Loucy (cell line): ENCODE measurements around the gene CACNA1D.

Experiments
- CTCF ChIP-seq: fragments of 200-600 bp; sonication (generic); conservative IDR thresholded peaks from 2 replicates; pipeline ENCODE4 v1.5.1; 2014; ENCODE audit warnings: mild to moderate bottlenecking, antibody characterized with exemption, low read length
- EZH2phosphoT487 ChIP-seq: fragments of 200-600 bp; IDR thresholded peaks from 2 replicates; pipeline ENCODE4 v1.6.1; 2018; ENCODE audit warnings: antibody characterized with exemption, mild to moderate bottlenecking, moderate library complexity, borderline replicate concordance

DNA sequence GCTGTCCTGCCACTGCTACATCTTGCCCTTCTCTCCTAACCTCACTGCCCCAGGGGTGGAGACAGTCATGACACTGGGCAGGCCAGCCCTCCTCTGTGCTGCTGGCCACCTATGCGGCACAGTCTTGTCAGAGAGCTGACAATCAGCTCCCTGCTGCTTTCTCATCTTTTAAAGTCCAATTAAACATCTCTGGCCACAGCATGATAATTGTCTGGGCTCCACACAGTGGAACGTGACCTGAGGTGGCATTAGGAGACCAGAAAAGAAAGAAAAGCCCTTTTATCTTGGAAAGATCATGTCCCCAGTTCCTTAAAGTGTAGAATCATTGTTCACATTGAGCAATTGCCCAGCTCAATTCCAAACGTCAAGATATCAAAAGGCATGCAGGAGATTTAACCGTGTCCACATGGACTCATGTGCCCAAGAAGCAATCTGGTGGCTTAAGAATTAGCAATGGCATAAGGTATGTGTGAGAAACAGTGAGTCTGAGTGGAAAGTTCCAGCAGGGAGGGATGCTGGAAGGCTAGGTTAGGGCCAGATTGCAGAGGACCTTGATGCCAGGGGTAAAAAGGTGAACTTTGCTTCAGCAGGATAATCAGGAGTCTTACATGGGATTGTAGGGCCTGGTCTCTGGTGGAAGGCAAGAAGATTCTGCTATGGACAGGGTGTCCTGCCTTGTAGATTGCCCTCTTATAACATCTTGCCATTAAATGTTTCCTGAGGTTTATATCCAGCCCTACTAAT is 15.3 kb upstream of the CACNA1D start:
- no peak for TF ChIP-seq CTCF
- TF ChIP-seq EZH2phosphoT487 = no peak
